ENCODE results near the gene VGLL2.
"Not testable (repeated sequence)": the region's sequence is repeated elsewhere in the genome, so short reads cannot be mapped to it uniquely, and the experiment has no call there.

GRCh38 chr6:117244979-117245378, 20.4 kb upstream of the VGLL2 start:
- TF ChIP-seq CTCF (IDR thresholded peaks at IDR 0.05); REST (IDR thresholded peaks at IDR 0.05); RFX5 (IDR thresholded peaks at IDR 0.05); MAZ (IDR thresholded peaks at IDR 0.05; ENCODE audit: borderline replicate concordance, low read depth, low read length); ZNF302 (CRISPR knock-in tag; IDR thresholded peaks at IDR 0.05): not testable (repeated sequence)

Data from A549 (cell line).